ENCODE measurements around the gene DHRSX. TPM values are rescaled to one million over a fixed set of nuclear protein-coding genes. Genes with fewer than 3 reads are reported as not detected.

The DHRSX gene
- total and polyA plus RNA-seq, 10 of the 15 experiments (the other 5 are each of a cell fraction or from before 2014, with no cell fraction given): 1.7 to 39.5 (median 16.5) TPM

DNA sequence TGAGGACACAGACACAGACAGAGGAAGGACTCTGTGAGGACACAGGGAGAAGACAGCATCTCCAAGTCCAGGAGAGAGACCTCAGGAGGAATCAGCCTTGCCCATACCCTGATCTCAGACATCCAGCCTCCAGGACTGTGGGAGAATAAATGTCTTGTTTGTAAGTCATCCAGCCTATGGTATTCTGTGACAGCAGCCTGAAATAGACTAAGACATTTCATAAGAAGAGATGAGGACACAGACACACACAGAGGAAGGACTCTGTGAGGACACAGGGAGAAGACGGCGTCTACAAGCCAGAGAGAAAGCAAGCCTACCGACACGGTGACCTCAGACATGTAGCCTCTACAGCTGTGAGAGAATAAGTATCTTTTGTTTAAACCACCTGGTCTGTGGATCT is 112.1 kb downstream of the DHRSX start (continued):
- TF ChIP-seq, protein P1, sequence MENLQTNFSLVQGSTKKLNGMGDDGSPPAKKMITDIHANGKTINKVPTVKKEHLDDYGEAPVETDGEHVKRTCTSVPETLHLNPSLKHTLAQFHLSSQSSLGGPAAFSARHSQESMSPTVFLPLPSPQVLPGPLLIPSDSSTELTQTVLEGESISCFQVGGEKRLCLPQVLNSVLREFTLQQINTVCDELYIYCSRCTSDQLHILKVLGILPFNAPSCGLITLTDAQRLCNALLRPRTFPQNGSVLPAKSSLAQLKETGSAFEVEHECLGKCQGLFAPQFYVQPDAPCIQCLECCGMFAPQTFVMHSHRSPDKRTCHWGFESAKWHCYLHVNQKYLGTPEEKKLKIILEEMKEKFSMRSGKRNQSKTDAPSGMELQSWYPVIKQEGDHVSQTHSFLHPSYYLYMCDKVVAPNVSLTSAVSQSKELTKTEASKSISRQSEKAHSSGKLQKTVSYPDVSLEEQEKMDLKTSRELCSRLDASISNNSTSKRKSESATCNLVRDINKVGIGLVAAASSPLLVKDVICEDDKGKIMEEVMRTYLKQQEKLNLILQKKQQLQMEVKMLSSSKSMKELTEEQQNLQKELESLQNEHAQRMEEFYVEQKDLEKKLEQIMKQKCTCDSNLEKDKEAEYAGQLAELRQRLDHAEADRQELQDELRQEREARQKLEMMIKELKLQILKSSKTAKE (IDR thresholded peaks at IDR 0.05; ENCODE audit: low read depth, poor library complexity, severe bottlenecking): no peak
- TF ChIP-seq SMAD5 (IDR thresholded peaks at IDR 0.05; ENCODE audit: low read depth) (no peak), BACH1 (IDR thresholded peaks at IDR 0.05; ENCODE audit: borderline replicate concordance) (no peak), MTA3 (IDR thresholded peaks at IDR 0.05; ENCODE audit: borderline replicate concordance, low read length) (no peak)

DNA sequence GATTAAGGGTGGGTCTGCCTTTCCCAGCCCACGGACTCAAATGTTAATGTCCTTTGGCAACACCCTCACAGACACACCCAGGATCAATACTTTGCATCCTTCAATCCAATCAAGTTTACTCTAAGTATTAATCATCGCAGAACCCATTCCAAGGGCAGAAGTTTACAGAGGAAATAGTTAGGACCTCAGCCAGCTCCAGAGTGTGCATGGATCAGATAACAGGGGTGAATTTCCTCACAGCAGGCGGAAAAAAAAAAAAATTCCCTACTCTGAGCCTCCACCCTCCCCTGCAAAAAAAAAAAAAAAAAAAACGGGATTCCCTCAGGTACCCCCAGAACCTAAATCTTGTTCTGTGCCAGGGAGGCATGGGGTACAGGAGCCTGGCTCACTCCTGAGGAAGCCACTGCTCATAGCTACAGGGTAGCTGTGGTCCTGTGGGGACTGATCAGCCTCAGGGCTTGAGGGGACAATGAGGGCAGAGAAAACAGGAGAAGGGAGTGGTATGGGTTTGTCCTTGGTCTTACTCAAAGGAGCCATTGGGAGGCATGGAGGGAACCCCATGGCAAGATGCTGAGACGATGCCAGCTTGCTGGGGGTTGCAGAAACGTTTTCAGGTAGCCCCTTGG is 113.0 kb downstream of the DHRSX start:
- BruUV-seq (replicated peaks): no TSS peak
- ChIA-PET POLR2A (no interaction called here), CTCF (no interaction called here), RAD21 (ENCODE audit: unreplicated experiment) (no interaction called here), SMC1A (ENCODE audit: uncharacterized antibody, unreplicated experiment) (no interaction called here)
- Histone ChIP-seq H3K4me3 (no peak overlapping the region), H3K79me2 (ENCODE audit: control insufficient read depth, insufficient read depth, low read length) (no peaks in the 10 kb centered on the region), H4K20me1 (ENCODE audit: control insufficient read depth, insufficient read depth) (no peaks in the 10 kb centered on the region), H2AFZ (ENCODE audit: control insufficient read depth, low read depth, low read length) (no peak overlapping the region), H3K27ac (ENCODE audit: control insufficient read depth, insufficient read depth) (no peak overlapping the region), H3K36me3 (ENCODE audit: control insufficient read depth in 2 of 2, insufficient read depth in 2 of 2, low read length in 1 of 2) (peaks cover 0 to 6% of the 10 kb centered on the region in 2 experiments; a peak in 2 of 4 replicates), H3K4me1 (ENCODE audit: control insufficient read depth, insufficient read depth, low read length) (no peaks in the 10 kb centered on the region), H3K9ac (ENCODE audit: control insufficient read depth, insufficient read depth, low read length) (no peak overlapping the region), H3K9me3 (replicated peaks; ENCODE audit: control insufficient read depth, insufficient read depth, low read length) (peaks cover 8% of the 10 kb centered on the region), H3K4me2 (ENCODE audit: control insufficient read depth, insufficient read depth) (no peak overlapping the region), H3K27me3 (replicated peaks in 1 of 2; ENCODE audit: control insufficient read depth in 2 of 2, insufficient read depth in 2 of 2, low read length in 1 of 2) (no peaks in the 10 kb centered on the region)
- DNase-seq (ENCODE audit: low read depth, low spot score) (no peak), ATAC-seq (no peak), FAIRE-seq (no peak)
- intact Hi-C loops (cut with micrococcal nuclease; ENCODE audit: unreplicated experiment): no loop called here
- in situ Hi-C loops (cut with MboI): no loop called here
- TF ChIP-seq IKZF2 (IDR thresholded peaks at IDR 0.05) (no peak), TCF12 (IDR thresholded peaks at IDR 0.05; ENCODE audit: low read depth, low read length) (no peak)
- WGBS (ENCODE audit: insufficient coverage, insufficient replicate concordance, low lambda C conversion rate, missing lambda C conversion rate): 60% methylated on average over 6 of the region's 6 CpGs
